T-helper 2 cell treated with Interferon-gamma antibody and Interleukin-4, amounts not matched to agents 100 ng/mL and 5 ng/mL, for 36 hours (primary cell): ENCODE data around the gene DOK7. TPM values are rescaled to one million over a fixed set of nuclear protein-coding genes. Genes with fewer than 3 reads are reported as not detected.

Experiments used
- intact Hi-C: fragments of 100-400 bp; cut with micrococcal nuclease; formaldehyde crosslinking; loops from one replicate; pipeline ENCODE4 v1.15.1; 2023
- total RNA-seq: library from RNA; stranded (reverse); gene quantifications from 2 replicates; pipeline ENCODE4 v1.2.3, GENCODE V29; 2022

DOK7 gene
- total RNA-seq, 1 donor from 2014 or later: not detected

DNA sequence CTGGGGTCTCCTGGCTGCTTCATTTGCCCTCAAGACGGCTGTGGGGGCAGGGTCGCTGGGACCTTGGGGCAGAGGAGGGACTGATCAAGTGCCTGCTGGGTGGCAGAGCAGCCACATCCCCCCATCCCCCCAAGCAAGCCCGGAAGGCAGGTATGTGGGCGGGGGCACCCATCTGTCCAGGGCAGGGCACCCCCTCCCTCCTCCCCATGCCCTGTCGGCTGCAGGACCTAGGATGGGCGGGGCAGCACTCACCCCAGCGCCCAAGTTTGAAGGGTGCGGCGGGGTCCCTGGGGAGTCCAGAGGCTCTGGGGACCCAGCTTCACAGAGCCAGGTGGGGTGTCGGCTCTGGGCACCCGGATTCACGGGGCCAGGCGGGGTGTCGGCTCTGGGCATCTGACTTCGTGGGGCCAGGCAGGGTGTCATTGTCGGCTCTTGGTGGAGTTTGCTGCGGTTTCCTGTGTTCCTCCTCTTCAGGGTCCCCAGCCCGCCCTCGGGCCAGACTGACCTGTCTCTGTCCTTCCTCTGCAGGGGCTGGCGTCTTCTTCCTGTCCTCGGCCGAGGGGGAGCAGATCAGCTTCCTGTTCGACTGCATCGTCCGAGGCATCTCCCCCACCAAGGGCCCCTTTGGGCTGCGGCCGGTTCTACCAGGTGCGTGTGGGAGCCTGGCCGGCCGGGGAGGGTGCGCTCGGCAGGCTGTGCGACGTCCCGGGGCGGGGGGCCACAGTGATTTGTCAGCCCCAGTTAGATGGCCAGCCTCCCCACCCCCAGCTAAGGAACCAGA lies 22.1 kb downstream of the DOK7 start:
- intact Hi-C loops: no loop called here

- intact Hi-C loops: no loop called here
Measured at GRCh38 chr4:3485886-3486540, 22.9 kb downstream of the DOK7 start.

DNA sequence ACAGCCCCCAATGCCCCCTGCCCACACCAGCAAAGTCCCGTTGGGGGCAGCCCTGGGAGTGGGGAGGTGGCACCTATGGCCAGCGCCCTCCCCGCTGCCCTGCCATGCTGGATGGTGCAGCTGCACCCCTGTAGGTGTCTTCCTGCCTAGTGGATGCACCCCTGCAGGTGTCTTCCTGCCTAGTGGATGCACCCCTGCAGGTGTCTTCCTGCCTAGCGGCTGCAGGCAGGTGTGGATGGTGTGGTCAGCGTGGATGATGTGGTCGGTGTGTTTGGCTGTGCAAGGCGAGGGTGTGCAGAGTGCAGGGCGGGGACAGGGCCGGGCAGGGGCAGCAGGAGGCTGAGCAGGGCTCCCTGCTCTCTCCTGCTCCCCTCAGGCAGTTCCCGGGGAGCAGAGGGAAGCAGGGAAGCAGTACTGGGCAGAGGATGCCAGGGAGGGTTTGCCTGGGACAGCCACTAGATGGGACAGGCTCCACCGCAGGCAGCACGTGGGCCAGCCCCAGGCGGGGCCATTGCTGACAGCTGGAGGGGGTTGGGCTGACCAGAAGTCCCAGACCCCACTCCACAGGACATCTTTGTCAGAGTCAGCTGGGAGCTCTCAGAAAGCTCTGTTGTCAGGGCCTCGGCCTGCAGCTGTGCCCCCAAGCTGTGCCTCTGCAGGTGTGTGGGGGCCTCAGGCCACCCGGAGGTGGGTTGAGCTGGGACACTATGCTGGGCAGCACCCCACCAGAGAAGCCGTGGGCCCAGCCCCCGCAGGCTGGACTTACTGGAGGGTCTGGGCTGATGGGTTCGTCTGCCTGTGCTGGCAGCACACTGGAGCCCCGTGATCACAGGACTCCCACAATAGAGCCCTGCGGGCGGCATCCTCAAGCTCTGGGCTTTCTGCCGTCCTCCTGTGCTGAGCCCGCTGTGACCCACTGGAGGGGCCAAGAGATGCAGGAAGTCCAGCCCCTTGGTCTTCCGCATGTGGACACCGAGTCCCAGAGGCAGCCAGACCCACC lies 23.7 kb downstream of the DOK7 start:
- intact Hi-C loops: no loop called here

- intact Hi-C loops: no loop called here
Measured at GRCh38 chr4:3487861-3488260, 24.8 kb downstream of the DOK7 start.

DNA sequence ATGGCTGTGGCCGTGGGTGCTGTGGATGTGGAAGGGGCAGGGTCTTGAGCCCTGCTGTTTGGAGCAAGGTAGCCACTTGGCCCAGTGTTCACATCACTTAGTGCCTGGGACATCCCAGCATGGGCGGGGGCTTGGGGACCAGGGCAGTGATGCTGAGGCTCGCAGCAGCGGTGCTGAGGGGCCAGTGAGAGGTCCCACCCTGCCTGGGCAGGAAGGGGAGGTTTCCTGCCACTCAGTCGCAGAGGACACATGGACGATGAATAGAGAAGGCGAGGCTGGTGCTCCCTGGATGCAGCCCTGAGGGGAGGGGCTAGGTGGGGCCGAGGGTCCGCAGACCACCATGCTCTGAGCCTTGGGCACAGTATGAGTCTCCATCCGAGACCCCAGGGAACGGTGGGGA lies 25.7 kb downstream of the DOK7 start:
- intact Hi-C loops: no loop called here

- intact Hi-C loops: no loop called here
Measured at GRCh38 chr4:3489451-3489962, 26.4 kb downstream of the DOK7 start.

DNA sequence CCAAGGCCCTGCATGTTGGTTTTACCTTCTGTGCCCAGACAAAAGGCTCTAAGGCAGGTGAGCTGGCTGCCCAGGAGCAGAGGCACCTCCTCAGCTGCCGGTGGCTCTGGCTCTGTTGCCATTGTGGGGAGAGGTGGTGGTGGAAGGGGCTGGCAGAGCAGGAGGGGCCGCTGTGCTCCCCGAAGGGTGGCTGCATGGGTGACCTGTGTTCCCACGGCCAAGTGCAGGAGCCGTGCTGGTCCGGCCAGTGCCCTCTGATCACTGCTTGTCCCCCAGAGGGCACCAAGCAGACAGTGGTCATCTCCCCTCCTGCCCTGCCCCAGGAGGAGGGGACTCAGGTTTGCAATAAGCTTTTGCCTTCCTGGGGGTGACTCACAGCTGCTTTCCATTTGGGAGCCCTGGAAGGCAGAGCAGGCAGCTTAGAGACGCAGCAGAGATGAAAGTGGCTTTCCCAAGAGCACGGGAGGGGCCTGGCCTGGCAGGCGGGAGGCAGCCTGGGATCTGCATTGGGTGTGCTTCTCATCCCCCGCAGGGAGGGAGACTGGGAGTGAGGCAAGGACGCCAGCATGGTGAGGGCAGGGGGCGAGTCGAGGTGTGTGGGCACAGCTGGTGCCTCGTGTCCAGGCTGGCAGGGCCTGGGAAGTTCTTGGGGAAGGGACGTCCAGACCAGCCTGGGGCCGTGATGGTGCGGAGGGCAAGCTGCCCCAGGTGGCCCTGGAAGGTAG lies 28.7 kb downstream of the DOK7 start:
- intact Hi-C loops: no loop called here

GRCh38 chr4:3492741-3493719 lies 29.9 kb downstream of the DOK7 start:
- intact Hi-C loops: no loop called here

- intact Hi-C loops: no loop called here
Measured at GRCh38 chr4:3493720-3494461, 30.8 kb downstream of the DOK7 start.

DNA sequence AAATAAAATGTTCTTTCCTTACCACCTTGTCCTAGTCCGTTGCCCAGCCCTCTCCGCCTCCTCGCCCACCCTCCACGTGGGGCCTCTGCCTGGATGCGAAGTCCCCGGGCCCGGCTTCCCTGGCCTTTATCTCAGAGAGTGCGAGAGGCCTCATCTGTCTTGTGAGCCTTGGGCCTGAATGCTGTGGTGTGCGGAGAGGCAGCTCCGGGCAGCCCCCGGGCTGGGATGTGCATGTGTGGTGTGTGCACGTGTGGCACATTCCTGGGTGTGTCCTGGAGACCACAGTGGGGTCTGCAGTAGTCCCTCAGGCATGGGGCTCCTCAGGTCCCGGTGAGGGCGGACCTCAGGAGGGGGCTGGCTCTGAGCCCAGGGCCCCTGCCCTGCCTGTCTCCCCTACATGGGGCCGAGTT lies 31.4 kb downstream of the DOK7 start:
- intact Hi-C loops: no loop called here

- intact Hi-C loops: no loop called here
Measured at GRCh38 chr4:3495204-3495975, 32.3 kb downstream of the DOK7 start.

GRCh38 chr4:3496021-3496420 lies 32.9 kb downstream of the DOK7 start:
- intact Hi-C loops: no loop called here

DNA sequence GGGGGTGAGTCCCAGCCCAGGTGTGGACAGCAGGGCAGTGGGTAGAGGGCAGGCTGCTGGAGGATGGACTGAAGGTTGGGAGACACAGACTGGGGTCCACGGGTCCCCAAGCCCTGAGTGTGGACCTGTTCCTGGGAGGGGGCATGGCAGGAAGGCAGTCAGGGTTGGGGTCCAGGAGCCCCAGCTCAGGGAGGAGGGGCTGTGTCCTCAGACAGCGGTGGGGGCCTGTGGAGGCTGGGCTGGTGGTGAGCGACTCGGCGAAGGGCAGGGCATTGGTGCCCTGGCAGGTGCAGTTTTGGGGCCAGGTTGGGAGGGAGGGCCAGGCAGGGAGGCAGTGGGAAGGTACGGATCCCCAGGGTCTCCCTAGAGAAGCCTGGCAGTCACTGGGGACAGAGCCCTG lies 34.0 kb downstream of the DOK7 start:
- intact Hi-C loops: no loop called here

DNA sequence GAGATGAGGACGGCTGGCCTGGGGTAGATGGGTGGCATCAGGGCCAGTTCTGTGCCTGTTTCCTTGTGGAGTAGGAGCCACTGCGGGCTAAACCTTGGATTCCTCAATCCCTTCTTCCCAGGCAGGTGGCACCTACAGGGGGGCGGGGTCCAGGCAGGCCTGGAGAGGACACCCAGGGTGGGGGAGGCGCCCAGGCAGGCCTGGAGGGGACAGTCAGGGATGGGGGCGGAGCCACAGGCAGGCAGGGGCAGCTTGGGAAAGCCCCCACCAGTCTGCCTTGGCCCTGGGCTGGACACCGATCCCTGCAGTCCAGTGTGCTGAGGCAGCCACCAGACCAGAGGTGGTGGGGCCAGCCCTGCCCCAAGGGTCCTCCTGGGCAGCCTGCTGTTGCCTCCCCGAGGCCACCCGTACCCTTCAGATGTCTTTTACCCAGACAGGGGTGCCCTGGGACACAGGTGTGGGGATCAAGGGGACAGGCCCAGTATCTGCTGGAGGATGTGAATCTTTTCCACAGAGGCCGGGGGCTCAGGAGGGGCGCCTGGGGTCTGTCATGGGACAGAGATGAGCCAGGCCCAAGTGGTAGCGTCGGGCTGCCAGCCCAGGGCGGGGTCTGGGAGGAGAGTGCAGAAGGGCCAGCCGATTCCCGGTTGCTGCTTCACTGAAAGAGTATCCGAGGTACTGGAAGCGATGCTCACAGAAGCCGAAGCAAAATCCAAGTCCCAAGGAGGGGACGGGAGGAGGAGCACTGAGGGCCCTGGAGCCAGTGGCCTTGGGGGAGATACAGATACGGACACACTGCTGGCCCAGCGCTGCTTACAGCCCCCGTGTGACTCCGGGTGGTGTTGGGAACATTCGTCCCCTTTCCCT lies 34.6 kb downstream of the DOK7 start:
- intact Hi-C loops: no loop called here

DNA sequence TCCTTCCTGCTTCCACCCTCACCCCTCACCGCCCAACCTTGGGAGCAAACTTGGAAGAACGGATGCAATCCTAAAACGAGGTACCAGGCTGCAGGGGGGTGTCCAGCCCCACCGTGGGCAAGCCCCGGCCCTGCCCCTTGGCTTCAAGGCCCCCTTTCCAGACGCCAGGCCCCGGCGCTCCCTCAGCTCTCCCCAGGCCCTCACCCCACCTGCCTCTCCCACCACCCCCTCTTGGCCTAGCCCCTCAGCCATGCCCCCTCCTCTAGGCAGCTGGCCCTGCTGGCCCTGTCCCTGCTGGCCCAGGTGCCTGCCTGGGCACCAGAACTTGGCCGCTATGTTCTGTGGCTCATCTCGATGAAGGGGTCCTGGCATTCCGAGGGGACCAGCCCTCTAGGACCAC lies 35.3 kb downstream of the DOK7 start:
- intact Hi-C loops: no loop called here

DNA sequence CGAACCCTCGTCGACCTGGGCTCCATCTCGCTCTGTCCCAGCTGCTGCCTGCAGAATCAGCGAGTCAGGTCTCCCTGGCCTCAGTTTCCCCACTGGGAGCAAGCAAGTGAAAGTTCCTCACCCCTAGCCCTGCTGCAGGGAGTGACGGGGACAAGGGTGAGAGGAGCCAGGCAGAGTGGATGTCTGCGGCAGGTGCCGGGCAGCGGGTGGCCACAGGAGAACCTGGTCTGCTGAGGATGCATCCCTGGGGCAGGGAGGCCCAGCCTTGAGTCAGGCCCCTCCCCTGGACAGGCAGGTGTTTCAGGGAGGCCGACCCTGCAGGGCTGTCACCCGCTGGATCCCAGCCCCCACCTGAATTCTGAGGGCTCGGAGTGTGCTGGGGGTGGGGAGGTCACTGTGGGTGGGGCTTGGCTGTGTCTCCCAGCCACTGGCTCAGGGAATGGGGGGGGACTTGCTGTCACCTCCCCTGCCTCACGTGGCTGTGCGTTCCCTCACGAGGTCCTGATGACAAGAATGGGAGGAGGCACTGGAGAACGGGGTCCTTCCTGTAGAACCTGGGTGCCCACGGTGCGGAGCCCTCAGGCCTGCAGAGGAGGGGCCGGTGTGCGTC lies 35.9 kb downstream of the DOK7 start:
- intact Hi-C loops: no loop called here

- intact Hi-C loops: no loop called here
Measured at GRCh38 chr4:3499710-3500109, 36.6 kb downstream of the DOK7 start.
